GM23338 (cell line): Measurements from ENCODE around the gene SUN3. TPM values are rescaled to one million over a fixed set of nuclear protein-coding genes. Genes with fewer than 3 reads are reported as not detected.
A peak's percentile ranks its signal among the peaks of the same experiment; 100 is the strongest.

ENCODE experiments used
- ATAC-seq: fragments of 200-7000 bp; cut with Tn5 transposase; 3 replicates; pipeline ENCODE4 v1.9.1; 2020
- DNase-seq: peaks from one replicate; pipeline ENCODE4 v3.0.0-alpha.2; 2015; ENCODE audit warnings: low spot score
- H2AFZ ChIP-seq: fragments of 200-600 bp; sonication (generic); 2 replicates; pipeline ENCODE4 v1.8.0; 2016; ENCODE audit warnings: antibody characterized with exemption, mild to moderate bottlenecking, moderate library complexity
- H3F3A ChIP-seq: fragments of 200-600 bp; sonication (generic); replicated peaks from 2 replicates; pipeline ENCODE4 v1.8.0; 2017; ENCODE audit warnings: antibody characterized with exemption, mixed run types, low read depth
- H3K27ac ChIP-seq: fragments of 200-600 bp; sonication (generic); 2 replicates; pipeline ENCODE4 v1.6.1; 2016; ENCODE audit warnings: low read depth
- H3K27me3 ChIP-seq: fragments of 200-600 bp; sonication (generic); 2 replicates; pipeline ENCODE4 v1.8.0; 2016; ENCODE audit warnings: mild to moderate bottlenecking, mixed run types, moderate library complexity; ENCODE audit not compliant: insufficient read depth
- H3K36me3 ChIP-seq: fragments of 200-600 bp; sonication (generic); 2 replicates; pipeline ENCODE4 v1.8.0; 2016; ENCODE audit warnings: mild to moderate bottlenecking; ENCODE audit not compliant: insufficient read depth
- H3K4me1 ChIP-seq: fragments of 200-600 bp; sonication (generic); 2 replicates; pipeline ENCODE4 v1.8.0; 2016; ENCODE audit warnings: mild to moderate bottlenecking, moderate library complexity; ENCODE audit not compliant: insufficient read depth
- H3K4me2 ChIP-seq: fragments of 200-600 bp; sonication (generic); 2 replicates; pipeline ENCODE4 v1.7.1; 2017; ENCODE audit warnings: mixed run types
- H3K4me3 ChIP-seq: fragments of 200-600 bp; sonication (generic); 2 replicates; pipeline ENCODE4 v1.6.1; 2016; ENCODE audit warnings: mixed run types
- H3K79me2 ChIP-seq: fragments of 200-600 bp; sonication (generic); replicated peaks from 2 replicates; pipeline ENCODE4 v1.8.0; 2017; ENCODE audit warnings: mild to moderate bottlenecking; ENCODE audit not compliant: insufficient read depth
- H3K9me2 ChIP-seq: fragments of 200-600 bp; sonication (generic); 2 replicates; pipeline ENCODE4 v1.8.0; 2017; ENCODE audit not compliant: insufficient read depth
- H4K20me1 ChIP-seq: fragments of 200-600 bp; sonication (generic); replicated peaks from 2 replicates; pipeline ENCODE4 v1.8.0; 2017; ENCODE audit warnings: mild to moderate bottlenecking; ENCODE audit not compliant: insufficient read depth
- H3K27ac Mint-ChIP-seq: 2 replicates; pipeline ENCODE4 v1.8.0; 2020; ENCODE audit warnings: inconsistent platforms, mild to moderate bottlenecking, moderate library complexity, mixed read lengths
- H3K27me3 Mint-ChIP-seq: 3 replicates; pipeline ENCODE4 v1.8.0; 2022; ENCODE audit warnings: low read depth, mild to moderate bottlenecking, moderate library complexity, mixed read lengths, inconsistent platforms; ENCODE audit not compliant: insufficient read depth, poor library complexity
- H3K36me3 Mint-ChIP-seq: 3 replicates; pipeline ENCODE4 v1.8.0; 2021; ENCODE audit warnings: low read depth, mild to moderate bottlenecking, inconsistent platforms, moderate library complexity, mixed read lengths
- H3K4me1 Mint-ChIP-seq: 3 replicates; pipeline ENCODE4 v1.8.0; 2020; ENCODE audit warnings: mild to moderate bottlenecking, inconsistent platforms, mixed read lengths
- H3K4me3 Mint-ChIP-seq: 3 replicates; pipeline ENCODE4 v1.8.0; 2021; ENCODE audit warnings: moderate library complexity, mild to moderate bottlenecking, inconsistent platforms, mixed read lengths
- H3K9me3 Mint-ChIP-seq: 3 replicates; pipeline ENCODE4 v1.8.0; 2020; ENCODE audit warnings: moderate library complexity, mild to moderate bottlenecking, inconsistent platforms, mixed read lengths
- CREB1 ChIP-seq: fragments of 250-450 bp; sonication (Bioruptor Pico); IDR thresholded peaks from 2 replicates; pipeline ENCODE4 v1.5.0; 2020; ENCODE audit warnings: low read depth, mild to moderate bottlenecking, moderate library complexity
- ETS1 ChIP-seq: IDR thresholded peaks from 2 replicates; pipeline ENCODE4 v1.6.1; 2016; ENCODE audit warnings: antibody characterized with exemption
- JUNB ChIP-seq: IDR thresholded peaks from one replicate; pipeline ENCODE4 v1.6.1; 2016; ENCODE audit warnings: antibody characterized with exemption; ENCODE audit not compliant: unreplicated experiment
- NANOG ChIP-seq: IDR thresholded peaks from 2 replicates; pipeline ENCODE4 v1.6.1; 2016; ENCODE audit warnings: antibody characterized with exemption, borderline replicate concordance
- POLR2AphosphoS5 ChIP-seq: IDR thresholded peaks from 2 replicates; pipeline ENCODE4 v1.6.1; 2016; ENCODE audit warnings: antibody characterized with exemption, low read depth
- STAT1 ChIP-seq: IDR thresholded peaks from one replicate; pipeline ENCODE4 v1.6.1; 2016; ENCODE audit warnings: antibody characterized with exemption; ENCODE audit not compliant: unreplicated experiment
- ZNF114 ChIP-seq: fragments of 250-450 bp; sonication (Bioruptor Pico); IDR thresholded peaks from 2 replicates; pipeline ENCODE4 v1.5.0; 2020; ENCODE audit warnings: mild to moderate bottlenecking, moderate library complexity
- ZNF331 ChIP-seq: fragments of 250-450 bp; sonication (Bioruptor Pico); IDR thresholded peaks from 2 replicates; pipeline ENCODE4 v1.5.0; 2020; ENCODE audit warnings: low read depth, mild to moderate bottlenecking, moderate library complexity
- polyA plus RNA-seq: library from polyadenylated mRNA; unstranded; fragments of >200 nt; fragmentation: Nextera tagmentation; extraction: Ambion mirVana; gene quantifications from 2 replicates; pipeline ENCODE4 v1.2.1, GENCODE V29; 2016
- total RNA-seq: library from RNA; depleted of rRNA; stranded (reverse); fragments of >200 nt; shearing (Covaris generic); gene quantifications from 2 replicates; pipeline ENCODE4 v1.2.3, GENCODE V29; 2014
- TF ChIP-seq, protein P1 (sequence below): fragments of 250-450 bp; sonication (Bioruptor Pico); IDR thresholded peaks from 2 replicates; pipeline ENCODE4 v1.5.0; 2020; ENCODE audit warnings: mild to moderate bottlenecking, moderate library complexity
- TF ChIP-seq, protein P2 (sequence below), 2 experiments: fragments of 200-600 bp in 1 of 2; sonication (generic) in 1 of 2; conservative IDR thresholded peaks; 2 replicates each; pipeline versions ENCODE4 v1.5.1 to v1.6.1; 2016 to 2017; ENCODE audit warnings: antibody characterized with exemption in 2 of 2, low read depth in 2 of 2, mild to moderate bottlenecking in 2 of 2, moderate library complexity in 1 of 2
- TF ChIP-seq, protein P3 (sequence below): IDR thresholded peaks from one replicate; pipeline ENCODE4 v1.6.1; 2018; ENCODE audit warnings: antibody characterized with exemption; ENCODE audit not compliant: unreplicated experiment

The SUN3 gene
- total and polyA plus RNA-seq, 2 experiments from 2014 or later, result 0.52 TPM; not detected in 1

GRCh38 chr7:48035967-48036478 lies 7.1 kb upstream of the SUN3 start:
- Mint-ChIP-seq H3K9me3 (no peaks in the 10 kb centered on the region), H3K4me1 (peaks cover 47% of the 10 kb centered on the region), H3K27me3 (peaks cover 38% of the 10 kb centered on the region), H3K4me3 (peak overlapping the region; percentile 87), H3K36me3 (no peaks in the 10 kb centered on the region), H3K27ac (no peak overlapping the region)
- TF ChIP-seq ETS1 (no peak), ZNF114 (CRISPR knock-in tag) (no peak), ZNF331 (no peak), NANOG (no peak), STAT1 (no peak), CREB1 (no peak), JUNB (no peak), POLR2AphosphoS5 (no peak)
- TF ChIP-seq, protein P1, sequence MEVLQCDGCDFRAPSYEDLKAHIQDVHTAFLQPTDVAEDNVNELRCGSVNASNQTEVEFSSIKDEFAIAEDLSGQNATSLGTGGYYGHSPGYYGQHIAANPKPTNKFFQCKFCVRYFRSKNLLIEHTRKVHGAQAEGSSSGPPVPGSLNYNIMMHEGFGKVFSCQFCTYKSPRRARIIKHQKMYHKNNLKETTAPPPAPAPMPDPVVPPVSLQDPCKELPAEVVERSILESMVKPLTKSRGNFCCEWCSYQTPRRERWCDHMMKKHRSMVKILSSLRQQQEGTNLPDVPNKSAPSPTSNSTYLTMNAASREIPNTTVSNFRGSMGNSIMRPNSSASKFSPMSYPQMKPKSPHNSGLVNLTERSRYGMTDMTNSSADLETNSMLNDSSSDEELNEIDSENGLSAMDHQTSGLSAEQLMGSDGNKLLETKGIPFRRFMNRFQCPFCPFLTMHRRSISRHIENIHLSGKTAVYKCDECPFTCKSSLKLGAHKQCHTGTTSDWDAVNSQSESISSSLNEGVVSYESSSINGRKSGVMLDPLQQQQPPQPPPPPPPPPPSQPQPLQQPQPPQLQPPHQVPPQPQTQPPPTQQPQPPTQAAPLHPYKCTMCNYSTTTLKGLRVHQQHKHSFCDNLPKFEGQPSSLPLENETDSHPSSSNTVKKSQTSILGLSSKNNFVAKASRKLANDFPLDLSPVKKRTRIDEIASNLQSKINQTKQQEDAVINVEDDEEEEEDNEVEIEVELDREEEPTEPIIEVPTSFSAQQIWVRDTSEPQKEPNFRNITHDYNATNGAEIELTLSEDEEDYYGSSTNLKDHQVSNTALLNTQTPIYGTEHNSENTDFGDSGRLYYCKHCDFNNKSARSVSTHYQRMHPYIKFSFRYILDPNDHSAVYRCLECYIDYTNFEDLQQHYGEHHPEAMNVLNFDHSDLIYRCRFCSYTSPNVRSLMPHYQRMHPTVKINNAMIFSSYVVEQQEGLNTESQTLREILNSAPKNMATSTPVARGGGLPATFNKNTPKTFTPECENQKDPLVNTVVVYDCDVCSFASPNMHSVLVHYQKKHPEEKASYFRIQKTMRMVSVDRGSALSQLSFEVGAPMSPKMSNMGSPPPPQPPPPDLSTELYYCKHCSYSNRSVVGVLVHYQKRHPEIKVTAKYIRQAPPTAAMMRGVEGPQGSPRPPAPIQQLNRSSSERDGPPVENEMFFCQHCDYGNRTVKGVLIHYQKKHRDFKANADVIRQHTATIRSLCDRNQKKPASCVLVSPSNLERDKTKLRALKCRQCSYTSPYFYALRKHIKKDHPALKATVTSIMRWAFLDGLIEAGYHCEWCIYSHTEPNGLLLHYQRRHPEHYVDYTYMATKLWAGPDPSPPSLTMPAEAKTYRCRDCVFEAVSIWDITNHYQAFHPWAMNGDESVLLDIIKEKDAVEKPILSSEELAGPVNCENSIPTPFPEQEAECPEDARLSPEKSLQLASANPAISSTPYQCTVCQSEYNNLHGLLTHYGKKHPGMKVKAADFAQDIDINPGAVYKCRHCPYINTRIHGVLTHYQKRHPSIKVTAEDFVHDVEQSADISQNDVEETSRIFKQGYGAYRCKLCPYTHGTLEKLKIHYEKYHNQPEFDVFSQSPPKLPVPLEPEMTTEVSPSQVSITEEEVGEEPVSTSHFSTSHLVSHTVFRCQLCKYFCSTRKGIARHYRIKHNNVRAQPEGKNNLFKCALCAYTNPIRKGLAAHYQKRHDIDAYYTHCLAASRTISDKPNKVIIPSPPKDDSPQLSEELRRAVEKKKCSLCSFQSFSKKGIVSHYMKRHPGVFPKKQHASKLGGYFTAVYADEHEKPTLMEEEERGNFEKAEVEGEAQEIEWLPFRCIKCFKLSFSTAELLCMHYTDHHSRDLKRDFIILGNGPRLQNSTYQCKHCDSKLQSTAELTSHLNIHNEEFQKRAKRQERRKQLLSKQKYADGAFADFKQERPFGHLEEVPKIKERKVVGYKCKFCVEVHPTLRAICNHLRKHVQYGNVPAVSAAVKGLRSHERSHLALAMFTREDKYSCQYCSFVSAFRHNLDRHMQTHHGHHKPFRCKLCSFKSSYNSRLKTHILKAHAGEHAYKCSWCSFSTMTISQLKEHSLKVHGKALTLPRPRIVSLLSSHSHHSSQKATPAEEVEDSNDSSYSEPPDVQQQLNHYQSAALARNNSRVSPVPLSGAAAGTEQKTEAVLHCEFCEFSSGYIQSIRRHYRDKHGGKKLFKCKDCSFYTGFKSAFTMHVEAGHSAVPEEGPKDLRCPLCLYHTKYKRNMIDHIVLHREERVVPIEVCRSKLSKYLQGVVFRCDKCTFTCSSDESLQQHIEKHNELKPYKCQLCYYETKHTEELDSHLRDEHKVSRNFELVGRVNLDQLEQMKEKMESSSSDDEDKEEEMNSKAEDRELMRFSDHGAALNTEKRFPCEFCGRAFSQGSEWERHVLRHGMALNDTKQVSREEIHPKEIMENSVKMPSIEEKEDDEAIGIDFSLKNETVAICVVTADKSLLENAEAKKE (CRISPR knock-in tag), result no peak
- TF ChIP-seq, protein P2, sequence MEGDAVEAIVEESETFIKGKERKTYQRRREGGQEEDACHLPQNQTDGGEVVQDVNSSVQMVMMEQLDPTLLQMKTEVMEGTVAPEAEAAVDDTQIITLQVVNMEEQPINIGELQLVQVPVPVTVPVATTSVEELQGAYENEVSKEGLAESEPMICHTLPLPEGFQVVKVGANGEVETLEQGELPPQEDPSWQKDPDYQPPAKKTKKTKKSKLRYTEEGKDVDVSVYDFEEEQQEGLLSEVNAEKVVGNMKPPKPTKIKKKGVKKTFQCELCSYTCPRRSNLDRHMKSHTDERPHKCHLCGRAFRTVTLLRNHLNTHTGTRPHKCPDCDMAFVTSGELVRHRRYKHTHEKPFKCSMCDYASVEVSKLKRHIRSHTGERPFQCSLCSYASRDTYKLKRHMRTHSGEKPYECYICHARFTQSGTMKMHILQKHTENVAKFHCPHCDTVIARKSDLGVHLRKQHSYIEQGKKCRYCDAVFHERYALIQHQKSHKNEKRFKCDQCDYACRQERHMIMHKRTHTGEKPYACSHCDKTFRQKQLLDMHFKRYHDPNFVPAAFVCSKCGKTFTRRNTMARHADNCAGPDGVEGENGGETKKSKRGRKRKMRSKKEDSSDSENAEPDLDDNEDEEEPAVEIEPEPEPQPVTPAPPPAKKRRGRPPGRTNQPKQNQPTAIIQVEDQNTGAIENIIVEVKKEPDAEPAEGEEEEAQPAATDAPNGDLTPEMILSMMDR (conservative IDR thresholded peaks at IDR 0.05; ENCODE audit: low read depth in 2 of 2), result no peak
- TF ChIP-seq, protein P3, sequence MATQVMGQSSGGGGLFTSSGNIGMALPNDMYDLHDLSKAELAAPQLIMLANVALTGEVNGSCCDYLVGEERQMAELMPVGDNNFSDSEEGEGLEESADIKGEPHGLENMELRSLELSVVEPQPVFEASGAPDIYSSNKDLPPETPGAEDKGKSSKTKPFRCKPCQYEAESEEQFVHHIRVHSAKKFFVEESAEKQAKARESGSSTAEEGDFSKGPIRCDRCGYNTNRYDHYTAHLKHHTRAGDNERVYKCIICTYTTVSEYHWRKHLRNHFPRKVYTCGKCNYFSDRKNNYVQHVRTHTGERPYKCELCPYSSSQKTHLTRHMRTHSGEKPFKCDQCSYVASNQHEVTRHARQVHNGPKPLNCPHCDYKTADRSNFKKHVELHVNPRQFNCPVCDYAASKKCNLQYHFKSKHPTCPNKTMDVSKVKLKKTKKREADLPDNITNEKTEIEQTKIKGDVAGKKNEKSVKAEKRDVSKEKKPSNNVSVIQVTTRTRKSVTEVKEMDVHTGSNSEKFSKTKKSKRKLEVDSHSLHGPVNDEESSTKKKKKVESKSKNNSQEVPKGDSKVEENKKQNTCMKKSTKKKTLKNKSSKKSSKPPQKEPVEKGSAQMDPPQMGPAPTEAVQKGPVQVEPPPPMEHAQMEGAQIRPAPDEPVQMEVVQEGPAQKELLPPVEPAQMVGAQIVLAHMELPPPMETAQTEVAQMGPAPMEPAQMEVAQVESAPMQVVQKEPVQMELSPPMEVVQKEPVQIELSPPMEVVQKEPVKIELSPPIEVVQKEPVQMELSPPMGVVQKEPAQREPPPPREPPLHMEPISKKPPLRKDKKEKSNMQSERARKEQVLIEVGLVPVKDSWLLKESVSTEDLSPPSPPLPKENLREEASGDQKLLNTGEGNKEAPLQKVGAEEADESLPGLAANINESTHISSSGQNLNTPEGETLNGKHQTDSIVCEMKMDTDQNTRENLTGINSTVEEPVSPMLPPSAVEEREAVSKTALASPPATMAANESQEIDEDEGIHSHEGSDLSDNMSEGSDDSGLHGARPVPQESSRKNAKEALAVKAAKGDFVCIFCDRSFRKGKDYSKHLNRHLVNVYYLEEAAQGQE, result no peak
- ATAC-seq, result peak; percentile 27
- peak overlapping the region; percentile 76 for H3K4me3 ChIP-seq
- H3K4me2 ChIP-seq, result peak overlapping the region; percentile 92
- no peaks in the 10 kb centered on the region for H3K79me2 ChIP-seq
- no peaks in the 10 kb centered on the region for H3K36me3 ChIP-seq
- no peaks in the 10 kb centered on the region for H4K20me1 ChIP-seq
- H2AFZ ChIP-seq, result peak overlapping the region; percentile 92
- DNase-seq, result peak; percentile 50
- H3K4me1 ChIP-seq, result peaks cover 35% of the 10 kb centered on the region
- peaks cover 5% of the 10 kb centered on the region; the same call in 1 of the 2 replicates for H3K9me2 ChIP-seq
- peaks cover 37% of the 10 kb centered on the region for H3K27me3 ChIP-seq
- no peak overlapping the region for H3K27ac ChIP-seq
- no peaks in the 10 kb centered on the region for H3F3A ChIP-seq
